ENCODE measurements around the gene CACNA1H.

- TF ChIP-seq POLR2AphosphoS5 (IDR thresholded peaks at IDR 0.05) (no peak), EP300 (IDR thresholded peaks at IDR 0.05) (no peak), POLR2A (IDR thresholded peaks at IDR 0.05) (no peak)
- TF ChIP-seq, protein P1, sequence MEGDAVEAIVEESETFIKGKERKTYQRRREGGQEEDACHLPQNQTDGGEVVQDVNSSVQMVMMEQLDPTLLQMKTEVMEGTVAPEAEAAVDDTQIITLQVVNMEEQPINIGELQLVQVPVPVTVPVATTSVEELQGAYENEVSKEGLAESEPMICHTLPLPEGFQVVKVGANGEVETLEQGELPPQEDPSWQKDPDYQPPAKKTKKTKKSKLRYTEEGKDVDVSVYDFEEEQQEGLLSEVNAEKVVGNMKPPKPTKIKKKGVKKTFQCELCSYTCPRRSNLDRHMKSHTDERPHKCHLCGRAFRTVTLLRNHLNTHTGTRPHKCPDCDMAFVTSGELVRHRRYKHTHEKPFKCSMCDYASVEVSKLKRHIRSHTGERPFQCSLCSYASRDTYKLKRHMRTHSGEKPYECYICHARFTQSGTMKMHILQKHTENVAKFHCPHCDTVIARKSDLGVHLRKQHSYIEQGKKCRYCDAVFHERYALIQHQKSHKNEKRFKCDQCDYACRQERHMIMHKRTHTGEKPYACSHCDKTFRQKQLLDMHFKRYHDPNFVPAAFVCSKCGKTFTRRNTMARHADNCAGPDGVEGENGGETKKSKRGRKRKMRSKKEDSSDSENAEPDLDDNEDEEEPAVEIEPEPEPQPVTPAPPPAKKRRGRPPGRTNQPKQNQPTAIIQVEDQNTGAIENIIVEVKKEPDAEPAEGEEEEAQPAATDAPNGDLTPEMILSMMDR (IDR thresholded peaks at IDR 0.05) = no peak
Measured at GRCh38 chr16:1215574-1216295, 62.8 kb downstream of the CACNA1H start.
